Measurements from ENCODE around the gene CIZ1. TPM values are rescaled to one million over a fixed set of nuclear protein-coding genes. Genes with fewer than 3 reads are reported as not detected.

CIZ1 gene
- total and polyA plus RNA-seq, 2 of the 13 experiments (the other 11 are each of a cell fraction or from before 2014, with no cell fraction given) = 30.6 to 50.3 TPM

DNA sequence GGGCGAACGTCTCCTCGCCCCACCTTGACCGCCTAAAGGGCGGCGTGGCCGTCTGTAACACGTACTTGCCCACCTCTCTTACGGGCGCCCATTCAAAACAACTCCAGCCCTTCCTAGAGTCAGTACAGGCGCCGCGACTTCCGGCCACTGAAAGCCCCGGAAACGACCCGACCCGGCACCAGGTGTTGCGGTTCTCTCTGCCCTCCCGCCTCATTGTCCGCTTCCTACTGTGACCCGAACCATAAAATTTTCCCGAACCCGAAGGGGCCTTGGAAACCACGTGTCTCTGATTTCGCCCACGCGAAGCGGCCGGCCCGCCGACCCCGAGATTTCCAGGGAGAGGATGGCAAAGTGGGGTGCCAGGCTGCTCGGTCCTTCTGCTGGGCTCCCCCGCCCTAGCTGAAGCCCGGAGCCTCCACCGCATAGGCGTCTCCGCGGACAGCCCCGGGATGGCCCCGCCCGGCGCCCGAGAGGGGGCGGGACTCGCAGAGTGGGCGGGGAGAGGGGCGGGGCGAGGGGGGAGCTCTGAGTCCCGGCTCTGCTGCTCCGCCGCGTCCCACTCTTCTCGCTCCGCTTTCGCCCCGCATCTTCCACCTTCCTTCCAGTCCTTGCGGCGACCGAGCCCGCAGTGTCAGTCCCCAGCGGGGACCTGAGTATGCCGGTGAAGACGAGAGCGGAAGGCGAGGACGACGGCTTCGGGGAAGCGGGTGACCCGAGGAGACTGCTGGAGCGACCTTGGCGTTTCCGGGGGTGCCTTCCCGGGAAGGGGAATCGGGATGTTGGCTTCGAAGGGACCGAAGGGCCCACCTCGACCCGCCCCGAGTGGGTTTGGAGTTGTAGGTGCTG is 63.2 kb downstream of the CIZ1 start (continued):
- TF ChIP-seq, protein P1, sequence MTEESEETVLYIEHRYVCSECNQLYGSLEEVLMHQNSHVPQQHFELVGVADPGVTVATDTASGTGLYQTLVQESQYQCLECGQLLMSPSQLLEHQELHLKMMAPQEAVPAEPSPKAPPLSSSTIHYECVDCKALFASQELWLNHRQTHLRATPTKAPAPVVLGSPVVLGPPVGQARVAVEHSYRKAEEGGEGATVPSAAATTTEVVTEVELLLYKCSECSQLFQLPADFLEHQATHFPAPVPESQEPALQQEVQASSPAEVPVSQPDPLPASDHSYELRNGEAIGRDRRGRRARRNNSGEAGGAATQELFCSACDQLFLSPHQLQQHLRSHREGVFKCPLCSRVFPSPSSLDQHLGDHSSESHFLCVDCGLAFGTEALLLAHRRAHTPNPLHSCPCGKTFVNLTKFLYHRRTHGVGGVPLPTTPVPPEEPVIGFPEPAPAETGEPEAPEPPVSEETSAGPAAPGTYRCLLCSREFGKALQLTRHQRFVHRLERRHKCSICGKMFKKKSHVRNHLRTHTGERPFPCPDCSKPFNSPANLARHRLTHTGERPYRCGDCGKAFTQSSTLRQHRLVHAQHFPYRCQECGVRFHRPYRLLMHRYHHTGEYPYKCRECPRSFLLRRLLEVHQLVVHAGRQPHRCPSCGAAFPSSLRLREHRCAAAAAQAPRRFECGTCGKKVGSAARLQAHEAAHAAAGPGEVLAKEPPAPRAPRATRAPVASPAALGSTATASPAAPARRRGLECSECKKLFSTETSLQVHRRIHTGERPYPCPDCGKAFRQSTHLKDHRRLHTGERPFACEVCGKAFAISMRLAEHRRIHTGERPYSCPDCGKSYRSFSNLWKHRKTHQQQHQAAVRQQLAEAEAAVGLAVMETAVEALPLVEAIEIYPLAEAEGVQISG (CRISPR knock-in tag; IDR thresholded peaks at IDR 0.05) = peak; percentile 15; the same call in 1 of the 2 replicates
- TF ChIP-seq IKZF1 (IDR thresholded peaks at IDR 0.05) = no peak
- peak; percentile 74; the same call in 1 of the 2 replicates for TF ChIP-seq YEATS2 (CRISPR knock-in tag; IDR thresholded peaks at IDR 0.05; ENCODE audit: borderline replicate concordance)
- no peak; the same call in 1 of the 2 replicates for TF ChIP-seq ZFY (CRISPR knock-in tag; IDR thresholded peaks at IDR 0.05)
- no peak for TF ChIP-seq KDM1A (CRISPR knock-in tag; IDR thresholded peaks at IDR 0.05)
- no peak for TF ChIP-seq MAZ (IDR thresholded peaks at IDR 0.05; ENCODE audit: borderline replicate concordance, low read depth, low read length)
- peak; percentile 46 for TF ChIP-seq MAZ (CRISPR knock-in tag; IDR thresholded peaks at IDR 0.05; ENCODE audit: low read depth)
- TF ChIP-seq, protein P2, sequence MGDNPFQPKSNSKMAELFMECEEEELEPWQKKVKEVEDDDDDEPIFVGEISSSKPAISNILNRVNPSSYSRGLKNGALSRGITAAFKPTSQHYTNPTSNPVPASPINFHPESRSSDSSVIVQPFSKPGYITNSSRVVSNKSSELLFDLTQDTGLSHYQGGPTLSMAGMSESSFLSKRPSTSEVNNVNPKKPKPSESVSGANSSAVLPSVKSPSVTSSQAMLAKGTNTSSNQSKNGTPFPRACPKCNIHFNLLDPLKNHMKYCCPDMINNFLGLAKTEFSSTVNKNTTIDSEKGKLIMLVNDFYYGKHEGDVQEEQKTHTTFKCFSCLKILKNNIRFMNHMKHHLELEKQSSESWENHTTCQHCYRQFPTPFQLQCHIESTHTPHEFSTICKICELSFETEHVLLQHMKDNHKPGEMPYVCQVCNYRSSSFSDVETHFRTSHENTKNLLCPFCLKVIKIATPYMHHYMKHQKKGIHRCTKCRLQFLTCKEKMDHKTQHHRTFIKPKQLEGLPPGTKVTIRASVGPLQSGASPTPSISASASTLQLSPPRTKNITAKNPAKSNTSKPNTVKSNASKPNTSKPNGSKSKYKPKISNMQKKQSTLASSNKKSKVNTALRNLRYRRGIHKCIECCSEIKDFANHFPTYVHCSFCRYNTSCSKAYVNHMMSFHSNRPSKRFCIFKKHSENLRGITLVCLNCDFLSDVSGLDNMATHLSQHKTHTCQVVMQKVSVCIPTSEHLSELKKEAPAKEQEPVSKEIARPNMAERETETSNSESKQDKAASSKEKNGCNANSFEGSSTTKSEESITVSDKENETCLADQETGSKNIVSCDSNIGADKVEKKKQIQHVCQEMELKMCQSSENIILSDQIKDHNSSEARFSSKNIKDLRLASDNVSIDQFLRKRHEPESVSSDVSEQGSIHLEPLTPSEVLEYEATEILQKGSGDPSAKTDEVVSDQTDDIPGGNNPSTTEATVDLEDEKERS (CRISPR knock-in tag; IDR thresholded peaks at IDR 0.05) = no peak
- TF ChIP-seq, protein P3, sequence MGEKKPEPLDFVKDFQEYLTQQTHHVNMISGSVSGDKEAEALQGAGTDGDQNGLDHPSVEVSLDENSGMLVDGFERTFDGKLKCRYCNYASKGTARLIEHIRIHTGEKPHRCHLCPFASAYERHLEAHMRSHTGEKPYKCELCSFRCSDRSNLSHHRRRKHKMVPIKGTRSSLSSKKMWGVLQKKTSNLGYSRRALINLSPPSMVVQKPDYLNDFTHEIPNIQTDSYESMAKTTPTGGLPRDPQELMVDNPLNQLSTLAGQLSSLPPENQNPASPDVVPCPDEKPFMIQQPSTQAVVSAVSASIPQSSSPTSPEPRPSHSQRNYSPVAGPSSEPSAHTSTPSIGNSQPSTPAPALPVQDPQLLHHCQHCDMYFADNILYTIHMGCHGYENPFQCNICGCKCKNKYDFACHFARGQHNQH (CRISPR knock-in tag; IDR thresholded peaks at IDR 0.05) = peak; percentile 43; the same call in 1 of the 2 replicates
- peak; percentile 92 for TF ChIP-seq ZBTB8A (CRISPR knock-in tag; IDR thresholded peaks at IDR 0.05; ENCODE audit: borderline replicate concordance, low read depth)
- TF ChIP-seq SATB2 (CRISPR knock-in tag; IDR thresholded peaks at IDR 0.05) = no peak
- TF ChIP-seq SAFB2 (CRISPR knock-in tag; IDR thresholded peaks at IDR 0.05; ENCODE audit: borderline replicate concordance, low read depth) = no peak
- TF ChIP-seq ATF7 (IDR thresholded peaks at IDR 0.05) = no peak
- TF ChIP-seq ATF7 (CRISPR knock-in tag; IDR thresholded peaks at IDR 0.05) = no peak
- TF ChIP-seq, protein P4, sequence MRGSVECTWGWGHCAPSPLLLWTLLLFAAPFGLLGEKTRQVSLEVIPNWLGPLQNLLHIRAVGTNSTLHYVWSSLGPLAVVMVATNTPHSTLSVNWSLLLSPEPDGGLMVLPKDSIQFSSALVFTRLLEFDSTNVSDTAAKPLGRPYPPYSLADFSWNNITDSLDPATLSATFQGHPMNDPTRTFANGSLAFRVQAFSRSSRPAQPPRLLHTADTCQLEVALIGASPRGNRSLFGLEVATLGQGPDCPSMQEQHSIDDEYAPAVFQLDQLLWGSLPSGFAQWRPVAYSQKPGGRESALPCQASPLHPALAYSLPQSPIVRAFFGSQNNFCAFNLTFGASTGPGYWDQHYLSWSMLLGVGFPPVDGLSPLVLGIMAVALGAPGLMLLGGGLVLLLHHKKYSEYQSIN (CRISPR knock-in tag; IDR thresholded peaks at IDR 0.05; ENCODE audit: borderline replicate concordance) = no peak
- no peak; the same call in 1 of the 2 replicates for TF ChIP-seq HINFP (CRISPR knock-in tag; IDR thresholded peaks at IDR 0.05; ENCODE audit: low read depth)
- TF ChIP-seq RBM39 (IDR thresholded peaks at IDR 0.05; ENCODE audit: low read depth, low read length, poor library complexity, severe bottlenecking) = no peak
- TF ChIP-seq SUZ12 (IDR thresholded peaks at IDR 0.05; ENCODE audit: low read depth, low read length) = no peak
- TF ChIP-seq ZNF850 (CRISPR knock-in tag; conservative IDR thresholded peaks at IDR 0.05) = 0 out of 2 replicates have a peak, but pooled peaks have one; percentile 47
- TF ChIP-seq MLLT10 (CRISPR knock-in tag; IDR thresholded peaks at IDR 0.05) = no peak

Data from HepG2 (cell line).